ENCODE data around the gene LMF1. TPM values are rescaled to one million over a fixed set of nuclear protein-coding genes. Genes with fewer than 3 reads are reported as not detected.

The LMF1 gene
- total and polyA plus RNA-seq, 2 of the 8 experiments (the other 6 are each of a cell fraction or from before 2014, with no cell fraction given): 3.5 to 9.1 TPM

- H3K14ac ChIP-seq (ENCODE audit: insufficient read length): no peak overlapping the region
- H3K18ac ChIP-seq (ENCODE audit: extremely low read depth, low read length): no peak overlapping the region
- H2BK12ac ChIP-seq (ENCODE audit: low read depth, low read length): no peak overlapping the region
- H4K91ac ChIP-seq (replicated peaks; ENCODE audit: insufficient read length, low read length): no peak overlapping the region
- no peak overlapping the region for H2BK15ac ChIP-seq (ENCODE audit: low read length)
- no peak overlapping the region for H3K9ac ChIP-seq (replicated peaks in 1 of 4; ENCODE audit: extremely low read depth in 1 of 4, low read depth in 3 of 4, low read length in 3 of 4)
- H2BK120ac ChIP-seq (replicated peaks; ENCODE audit: low read depth, low read length): no peak overlapping the region
- peaks cover 1% of the 10 kb centered on the region; the same call in 1 of the 2 replicates for H3K23me2 ChIP-seq (ENCODE audit: low read depth, low read length)
- H3K79me2 ChIP-seq (ENCODE audit: control insufficient read depth in 1 of 2, insufficient read depth in 2 of 2, low read length in 2 of 2): no peaks in the 10 kb centered on the region
- no peak overlapping the region for H3K27ac ChIP-seq (ENCODE audit: low read depth, low read length)
- FAIRE-seq (no peak), DNase-seq (ENCODE audit: low read depth in 1 of 2, low spot score in 2 of 2) (no peak)
- no peak overlapping the region for H4K5ac ChIP-seq (ENCODE audit: insufficient read length, low read depth, low read length)
- ChIA-PET CTCF (ENCODE audit: partially characterized antibody) (no interaction called here), POLR2A (ENCODE audit: partially characterized antibody) (no interaction called here)
- H4K20me1 ChIP-seq (replicated peaks in 1 of 2; ENCODE audit: control insufficient read depth in 1 of 2, insufficient read depth in 2 of 2, low read length in 2 of 2): peaks cover 0 to 4% of the 10 kb centered on the region in 2 experiments
- no peak overlapping the region for H3K4me3 ChIP-seq (ENCODE audit: extremely low read depth in 1 of 4, insufficient read depth in 2 of 4, low read depth in 3 of 4, low read length in 4 of 4)
- no peak overlapping the region for H3K4me2 ChIP-seq (ENCODE audit: insufficient read depth in 1 of 2, low read depth in 2 of 2, low read length in 2 of 2)
- no peak overlapping the region for H3K23ac ChIP-seq (ENCODE audit: insufficient read length)
- no peak overlapping the region for H3K4ac ChIP-seq (replicated peaks; ENCODE audit: insufficient read length, low read depth, low read length)
- no peak overlapping the region for H3K56ac ChIP-seq (replicated peaks; ENCODE audit: insufficient read length, low read depth, low read length)
- WGBS, 2 experiments (ENCODE audit: extremely low coverage in 1 of 2, insufficient coverage in 1 of 2, insufficient read length in 1 of 2, insufficient replicate concordance in 2 of 2, low coverage in 1 of 2, low lambda C conversion rate in 2 of 2, missing lambda C conversion rate in 1 of 2): 85% methylated on average over 4 of the region's 4 CpGs; no CpG with 5 or more reads in 1 of the 2 experiments
- no peak overlapping the region for H2AFZ ChIP-seq (ENCODE audit: low read length)
- H3K79me1 ChIP-seq (ENCODE audit: low read depth, low read length): no peaks in the 10 kb centered on the region
- H3K27me3 ChIP-seq (replicated peaks in 1 of 4; ENCODE audit: control insufficient read depth in 3 of 4, extremely low read depth in 1 of 4, insufficient read depth in 3 of 4, low read length in 3 of 4): peaks cover 0 to 10% (median 6%) of the 10 kb centered on the region in 4 experiments; a peak in 4 of 7 replicates
- peaks cover 0 to 4% of the 10 kb centered on the region in 2 experiments; a peak in 1 of 4 replicates for H3K9me3 ChIP-seq (ENCODE audit: insufficient read depth in 2 of 2, low read depth in 1 of 2, low read length in 1 of 2)
- no peaks in the 10 kb centered on the region for H3K36me3 ChIP-seq (ENCODE audit: control insufficient read depth in 2 of 4, insufficient read depth in 4 of 4, low read length in 3 of 4)
- H2AK5ac ChIP-seq (ENCODE audit: low read depth, low read length): no peak overlapping the region
- H4K8ac ChIP-seq (ENCODE audit: extremely low read depth, insufficient read depth, low read length): no peak overlapping the region
- TF ChIP-seq BACH1 (IDR thresholded peaks at IDR 0.05; ENCODE audit: low read length): no peak
- peaks cover 0 to 4% (median under 1%) of the 10 kb centered on the region in 4 experiments; a peak in 3 of 7 replicates for H3K4me1 ChIP-seq (replicated peaks in 1 of 4; ENCODE audit: control insufficient read depth in 3 of 4, insufficient read depth in 4 of 4, low read length in 3 of 4)
- no peak overlapping the region for H2BK20ac ChIP-seq (ENCODE audit: low read length)
- no peak overlapping the region for H2BK5ac ChIP-seq (ENCODE audit: low read depth, low read length)
These were observed 5.3 kb downstream of the LMF1 start for GRCh38 chr16:965487-965886.

Data from H1 (cell line).